CD1c-positive myeloid dendritic cell (primary cell): ENCODE results near the gene RBPJ.
A peak's percentile ranks its signal among the peaks of the same experiment; 100 is the strongest.

Source experiments
- DNase-seq: peaks from one replicate; pipeline ENCODE4 v3.0.0-alpha.2; 2016; ENCODE audit errors: extremely low spot score

RBPJ gene

DNA sequence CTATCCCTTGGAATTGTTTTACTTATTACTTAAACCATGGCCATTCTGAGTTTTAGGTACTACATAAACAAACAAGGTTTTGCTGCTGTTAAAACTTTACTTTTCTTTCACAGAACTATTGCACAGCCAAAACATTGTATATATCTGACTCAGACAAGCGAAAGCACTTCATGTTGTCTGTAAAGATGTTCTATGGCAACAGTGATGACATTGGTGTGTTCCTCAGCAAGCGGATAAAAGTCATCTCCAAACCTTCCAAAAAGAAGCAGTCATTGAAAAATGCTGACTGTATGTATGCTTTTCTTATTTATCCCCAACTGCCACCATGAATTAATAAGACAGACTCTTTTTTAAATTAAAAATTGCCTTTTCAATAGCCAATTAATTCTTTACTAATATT lies 99.6 kb downstream of the RBPJ start:
- DNase-seq, result no peak

DNA sequence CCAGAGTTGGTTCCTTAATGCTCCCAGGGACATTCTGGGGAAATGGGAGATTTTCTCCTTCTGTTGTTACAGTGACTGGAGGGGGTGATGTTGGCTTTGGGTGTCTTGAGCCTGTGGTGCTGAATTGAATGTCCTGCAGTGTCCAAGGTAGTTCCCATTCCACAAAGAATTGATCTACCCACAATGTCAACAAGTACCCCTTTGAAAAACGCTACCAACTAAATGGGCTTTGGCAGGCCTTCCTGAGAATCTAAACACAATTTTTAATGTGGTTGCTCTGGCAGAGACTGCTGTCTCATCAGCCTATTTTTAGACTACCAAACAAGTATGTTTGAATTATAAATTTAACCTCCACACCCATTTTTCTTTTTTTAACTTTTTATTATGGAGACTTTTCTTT lies 100.1 kb downstream of the RBPJ start:
- no peak for DNase-seq

- DNase-seq, result no peak
Observed at GRCh38 chr4:26424153-26424552, 103.3 kb downstream of the RBPJ start.

DNA sequence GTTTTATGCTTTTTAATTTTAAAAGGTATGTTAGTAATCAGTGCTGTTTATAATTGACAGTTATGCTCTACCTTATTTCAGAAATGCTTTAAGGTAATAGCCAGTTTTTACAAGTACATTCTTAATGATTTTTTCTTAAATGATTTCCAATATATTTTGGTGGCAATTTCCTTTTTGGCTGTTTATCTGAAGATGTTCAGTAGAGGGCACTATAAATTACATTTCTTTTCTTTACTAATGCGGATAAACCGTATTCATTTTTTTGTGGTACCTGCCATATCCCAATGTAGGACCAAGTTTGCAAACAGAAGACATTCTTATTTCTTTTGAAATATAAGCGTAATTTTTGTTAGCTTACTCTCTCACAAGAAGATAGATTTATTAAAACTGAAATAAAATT lies 104.0 kb downstream of the RBPJ start:
- DNase-seq, result no peak

DNA sequence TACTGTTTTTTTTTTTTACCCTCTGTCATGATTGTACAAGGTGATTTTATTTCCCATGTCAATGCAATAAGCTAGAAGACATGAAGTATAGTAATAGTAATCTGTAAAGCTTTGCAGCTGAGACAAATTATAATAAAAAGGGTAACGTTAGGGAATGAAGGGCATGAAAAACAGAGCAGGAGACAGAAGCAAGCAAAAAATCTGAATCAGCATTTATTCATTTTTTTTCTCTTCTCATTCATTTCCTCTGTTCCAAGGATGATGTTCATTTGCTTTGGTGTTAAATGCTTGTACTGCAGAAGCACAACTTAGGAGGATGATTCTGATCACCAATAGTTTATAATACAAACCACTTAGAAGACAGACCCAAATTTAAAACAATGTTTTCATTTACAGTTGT lies 105.1 kb downstream of the RBPJ start:
- no peak for DNase-seq

DNA sequence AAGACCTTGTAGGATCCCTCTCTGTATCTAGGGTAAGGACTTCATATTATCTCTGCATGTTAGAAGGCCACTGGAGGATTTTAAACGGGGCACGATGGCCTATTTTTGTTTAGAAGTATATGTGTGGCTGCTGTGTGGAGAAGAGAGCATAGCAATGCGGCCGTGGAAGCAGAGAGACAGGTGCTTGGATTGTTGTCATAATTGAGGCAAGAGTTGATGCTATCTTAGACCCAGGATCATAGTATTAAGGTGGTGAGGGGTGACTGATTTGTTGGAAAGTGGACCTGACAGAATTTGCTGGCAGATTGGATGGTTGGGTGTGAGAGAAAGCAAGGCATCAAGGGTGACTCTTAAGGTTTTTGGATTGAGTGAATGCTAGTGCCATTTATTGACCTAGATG lies 106.1 kb downstream of the RBPJ start:
- no peak for DNase-seq

- no peak for DNase-seq
Observed at GRCh38 chr4:26429910-26430309, 109.1 kb downstream of the RBPJ start.

DNA sequence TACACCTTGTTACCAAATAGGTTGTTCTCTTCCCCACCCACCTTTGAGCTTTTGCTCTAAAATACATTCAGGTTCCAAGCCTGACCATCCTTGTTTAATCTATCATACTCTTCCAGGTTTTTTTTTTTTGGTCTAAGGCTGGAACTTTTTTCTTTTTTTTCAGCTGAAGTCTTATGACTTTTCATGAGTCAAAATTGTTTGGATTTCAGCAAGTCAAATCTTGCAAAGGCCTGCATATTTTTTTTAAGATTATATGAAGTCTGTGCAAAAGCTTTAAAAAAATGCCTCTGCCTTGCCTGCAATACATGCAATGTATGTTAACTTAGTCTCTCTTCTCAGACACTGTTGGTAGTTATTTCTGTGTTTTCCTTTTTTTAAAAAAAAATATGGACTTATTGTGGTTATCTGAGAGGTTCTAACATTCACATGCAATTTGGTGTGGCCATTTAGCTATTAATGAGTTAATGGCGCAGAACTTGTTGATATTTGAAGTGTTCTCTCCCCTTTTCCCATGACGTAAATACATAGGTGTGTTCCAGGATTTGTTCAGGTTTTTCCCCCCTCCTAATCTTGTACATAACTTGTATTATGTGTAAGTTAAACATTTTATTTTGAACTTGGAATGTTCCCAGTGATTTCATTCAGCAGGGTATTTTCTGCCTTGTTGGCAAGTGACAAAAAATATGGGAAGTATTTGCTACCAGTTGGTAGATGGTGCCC lies 110.8 kb downstream of the RBPJ start:
- no peak for DNase-seq

DNA sequence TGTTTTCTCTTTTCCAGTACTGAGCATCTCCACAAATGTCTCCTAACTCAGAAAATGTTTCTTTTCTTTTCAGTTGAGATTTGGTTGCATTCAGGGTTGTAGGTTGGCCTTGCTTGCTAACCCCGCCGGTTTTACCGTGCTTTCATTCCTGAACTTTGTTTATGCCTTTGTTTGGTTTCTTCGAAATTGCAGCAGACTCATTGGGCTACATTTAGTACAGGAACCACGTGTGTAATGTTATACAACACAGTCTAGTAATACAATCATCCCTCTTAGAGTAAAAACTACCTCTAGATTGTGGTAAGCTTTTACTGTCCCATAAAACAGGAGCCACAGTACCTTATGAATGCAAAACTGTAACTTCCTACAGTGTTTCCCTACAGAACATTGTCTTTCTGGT lies 111.6 kb downstream of the RBPJ start:
- DNase-seq, result no peak

GRCh38 chr4:26433556-26433955 lies 112.7 kb downstream of the RBPJ start:
- DNase-seq, result no peak

- no peak for DNase-seq
Observed at GRCh38 chr4:26434030-26434639, 113.3 kb downstream of the RBPJ start.

DNA sequence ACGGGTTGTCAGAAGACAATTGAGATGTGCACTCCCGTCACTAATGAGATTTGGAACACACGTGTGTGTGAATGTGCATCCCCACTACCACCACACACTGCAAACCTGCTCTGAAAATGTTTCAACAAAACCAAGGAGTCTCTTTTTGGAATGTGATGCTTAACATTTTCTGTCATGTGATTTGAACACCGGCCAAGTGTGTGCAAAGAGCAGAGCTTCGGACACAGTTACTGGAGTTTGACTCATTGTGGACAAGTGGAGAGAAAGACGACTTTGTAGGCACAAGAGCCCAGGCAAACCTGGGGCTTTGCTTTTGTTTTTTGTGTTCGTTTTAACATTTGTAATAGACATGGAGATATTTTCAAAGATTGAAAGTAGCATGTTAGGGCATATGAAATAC lies 120.3 kb downstream of the RBPJ start:
- no peak for DNase-seq

- DNase-seq, result no peak
Observed at GRCh38 chr4:26441771-26442170, 121.0 kb downstream of the RBPJ start.

DNA sequence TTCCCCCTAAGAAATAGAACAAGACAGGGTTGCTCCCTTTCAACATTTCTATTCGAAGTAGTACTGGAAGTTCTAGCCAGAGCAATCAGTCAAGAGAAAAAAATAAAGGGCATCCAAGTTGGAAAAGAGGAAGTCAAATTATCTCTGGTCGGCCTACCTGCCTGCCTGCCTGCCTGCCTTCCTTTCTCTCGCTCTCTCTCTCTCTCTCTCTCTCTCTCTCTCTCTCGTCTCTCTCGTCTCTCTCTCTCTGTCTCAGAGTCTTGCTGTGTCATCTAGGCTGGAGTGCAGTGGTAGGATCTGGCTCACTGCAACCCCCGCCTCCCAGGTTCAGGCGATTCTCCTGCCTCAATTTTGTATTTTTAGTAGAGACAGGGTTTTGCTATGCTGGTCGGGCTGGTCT lies 126.6 kb downstream of the RBPJ start:
- no peak for DNase-seq

- DNase-seq, result no peak
Observed at GRCh38 chr4:26450418-26450817, 129.6 kb downstream of the RBPJ start.

- no peak for DNase-seq
Observed at GRCh38 chr4:26451597-26451996, 130.8 kb downstream of the RBPJ start.

DNA sequence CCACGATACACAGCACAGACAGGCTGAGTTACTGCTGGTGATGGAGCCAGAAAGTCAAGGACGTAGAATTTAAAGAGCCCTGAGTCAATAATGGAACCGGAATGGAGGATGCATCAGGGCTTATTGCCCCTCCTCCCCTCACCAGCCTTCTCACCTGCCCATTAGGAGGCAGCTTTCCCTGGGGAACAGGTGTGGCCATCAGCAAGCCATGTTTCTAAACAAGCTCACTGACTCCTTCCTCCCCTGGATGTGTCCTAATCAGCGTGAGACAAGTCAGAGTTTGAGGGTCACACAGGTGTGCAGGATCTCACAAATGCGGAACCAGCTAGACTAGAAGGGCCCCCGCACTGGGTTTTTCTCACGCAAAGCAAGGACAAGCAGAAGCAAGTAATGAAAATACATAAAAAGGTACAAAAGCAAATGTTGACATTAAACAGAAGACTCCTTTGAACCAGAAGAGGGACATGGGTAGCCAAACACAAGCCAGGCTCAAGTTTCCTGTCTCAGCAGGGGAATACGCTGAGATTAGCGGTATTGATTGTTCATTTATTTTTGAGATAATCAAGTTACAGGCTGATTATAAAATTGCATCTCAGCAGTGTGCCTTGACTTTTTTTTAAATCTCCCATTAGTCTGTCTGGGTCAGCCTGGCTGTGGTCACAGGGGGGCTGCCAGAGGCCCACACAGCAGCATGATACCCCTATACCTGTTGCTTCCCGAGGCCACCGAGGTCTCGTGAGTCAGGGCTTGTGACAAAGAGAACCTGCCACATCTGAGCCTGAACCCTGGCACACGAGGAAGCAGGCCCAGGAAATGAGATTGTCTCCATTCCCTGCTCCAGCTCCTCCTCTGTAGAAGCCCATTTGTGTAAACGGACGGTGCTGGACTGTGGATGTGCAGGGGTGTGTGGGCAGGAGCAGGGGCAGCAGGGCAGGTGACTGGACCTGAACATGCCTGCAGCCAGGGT lies 132.0 kb downstream of the RBPJ start:
- no peak for DNase-seq

DNA sequence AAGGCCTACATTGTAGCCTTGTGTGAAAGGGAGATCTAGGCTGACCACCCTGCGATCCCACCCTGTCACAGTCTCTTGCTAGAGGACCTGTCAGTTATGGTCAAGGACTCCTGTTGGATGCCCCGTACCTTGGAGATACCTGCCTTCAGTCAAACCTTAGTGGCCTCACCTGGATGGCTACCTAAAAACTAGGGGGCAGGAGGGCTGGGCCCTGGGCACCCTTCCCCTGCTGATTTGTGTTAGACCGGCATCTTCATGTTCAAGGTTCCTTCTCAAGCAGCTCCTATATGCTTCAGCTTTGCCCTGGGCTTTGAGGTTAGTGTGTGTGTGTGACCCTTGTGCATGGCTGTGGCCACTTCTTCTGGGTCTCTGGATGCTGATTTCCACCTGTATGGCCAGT lies 134.1 kb downstream of the RBPJ start:
- DNase-seq, result no peak

- no peak for DNase-seq
Observed at GRCh38 chr4:26455571-26455970, 134.8 kb downstream of the RBPJ start.

DNA sequence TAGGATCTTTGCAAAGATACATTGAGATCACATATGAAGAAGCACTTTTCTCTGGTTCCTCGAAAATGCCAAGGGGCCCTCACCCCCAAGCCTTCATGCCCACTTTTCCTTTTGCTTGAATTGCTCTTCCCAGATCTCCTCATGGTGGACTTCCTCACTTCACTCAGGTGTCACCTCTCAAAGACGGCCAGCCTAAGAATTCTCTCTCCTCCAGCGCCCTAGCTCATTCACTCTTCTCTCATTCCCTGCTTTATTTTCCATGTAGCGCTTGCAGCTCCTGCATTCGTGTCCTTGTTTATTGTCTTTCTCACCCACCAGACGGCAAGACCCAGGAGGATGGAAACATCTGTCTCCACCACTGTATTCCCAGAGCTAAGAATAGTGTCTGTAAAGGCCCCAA lies 136.6 kb downstream of the RBPJ start:
- no peak for DNase-seq

DNA sequence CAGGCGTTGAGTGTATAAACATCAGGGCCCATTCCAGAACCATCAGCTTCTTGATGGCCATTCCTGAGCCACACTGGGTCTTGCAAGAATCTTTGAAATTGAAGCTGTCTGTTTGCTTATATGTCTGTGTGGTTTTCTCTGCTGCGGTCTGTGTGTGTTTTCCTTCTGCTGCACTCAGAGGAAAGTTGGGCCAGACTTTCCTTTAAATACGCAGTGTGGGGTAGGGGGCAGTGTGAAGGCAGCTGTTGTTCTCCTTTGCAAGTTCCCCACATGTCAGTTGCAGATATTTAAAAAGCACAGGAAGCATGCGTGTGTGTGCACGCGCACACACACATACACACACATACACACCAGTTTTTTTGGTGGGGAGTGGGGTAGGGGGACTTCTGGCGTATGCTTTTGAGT lies 137.3 kb downstream of the RBPJ start:
- DNase-seq, result no peak

DNA sequence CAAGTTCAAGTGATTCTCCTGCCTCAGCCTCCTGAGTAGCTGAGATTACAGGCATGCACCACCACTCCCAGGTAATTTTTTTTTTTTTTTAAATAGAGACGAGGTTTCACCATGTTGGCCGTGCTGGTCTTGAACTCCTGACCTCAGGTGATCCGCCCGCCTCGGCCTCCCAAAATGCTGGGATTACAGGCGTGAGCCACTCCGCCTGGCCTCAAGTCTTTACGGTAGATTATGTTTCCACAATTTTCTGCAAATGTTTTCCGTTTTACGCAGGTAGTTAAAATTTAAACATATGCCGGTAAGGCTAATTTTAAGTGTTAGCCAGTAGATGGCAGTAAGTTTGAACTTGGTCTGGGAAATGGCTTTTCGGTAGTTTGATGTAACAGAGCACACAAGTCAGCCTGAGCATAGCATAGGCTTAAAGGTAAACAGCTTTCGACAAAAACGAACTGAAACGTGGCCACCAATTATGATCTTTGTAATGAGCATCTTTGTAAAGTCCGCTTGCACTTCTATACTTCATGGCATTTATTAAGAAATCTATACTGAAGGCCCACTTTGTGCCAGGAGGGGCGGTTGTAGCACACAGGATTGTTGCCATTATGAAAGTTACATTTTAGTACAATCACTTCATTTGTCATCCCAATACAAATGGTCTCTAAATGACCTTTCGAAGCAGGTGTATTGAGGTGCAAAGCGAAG lies 138.4 kb downstream of the RBPJ start:
- peak; percentile 41 for DNase-seq
